Immature natural killer cell (primary cell): ENCODE results near the gene FBXO2. TPM values are rescaled to one million over a fixed set of nuclear protein-coding genes. Genes with fewer than 3 reads are reported as not detected.
"Not testable (repeated sequence)": the region's sequence is repeated elsewhere in the genome, so short reads cannot be mapped to it uniquely, and the experiment has no call there.

Experiments used
- DNase-seq, 3 donors: peaks; one replicate each; pipeline ENCODE4 v3.0.0; 2022; ENCODE audit warnings: mixed read lengths in 1 of 3
- H3K27ac Mint-ChIP-seq, 6 donors: one replicate each; pipeline ENCODE4 v1.8.0; 2020; ENCODE audit warnings: mixed read lengths in 6 of 6, mild to moderate bottlenecking in 5 of 6, inconsistent platforms in 4 of 6, moderate library complexity in 3 of 6
- H3K27me3 Mint-ChIP-seq, 3 donors: one replicate each; pipeline ENCODE4 v1.8.0; 2020 to 2021; ENCODE audit warnings: low read depth in 3 of 3, mild to moderate bottlenecking in 3 of 3, mixed read lengths in 3 of 3, moderate library complexity in 3 of 3, inconsistent platforms in 1 of 3
- H3K36me3 Mint-ChIP-seq, 3 donors: one replicate each; pipeline ENCODE4 v1.8.0; 2020; ENCODE audit warnings: mixed read lengths in 3 of 3, inconsistent platforms in 2 of 3, mild to moderate bottlenecking in 2 of 3
- H3K4me1 Mint-ChIP-seq, 2 donors: one replicate each; pipeline ENCODE4 v1.8.0; 2020; ENCODE audit warnings: inconsistent platforms in 2 of 2, mild to moderate bottlenecking in 2 of 2, mixed read lengths in 2 of 2, moderate library complexity in 1 of 2
- H3K4me3 Mint-ChIP-seq, 5 donors: one replicate each; pipeline ENCODE4 v1.8.0; 2020; ENCODE audit warnings: mild to moderate bottlenecking in 5 of 5, mixed read lengths in 5 of 5, inconsistent platforms in 3 of 5, moderate library complexity in 3 of 5
- H3K9me3 Mint-ChIP-seq, 6 donors: one replicate each; pipeline ENCODE4 v1.8.0; 2020; ENCODE audit warnings: mild to moderate bottlenecking in 6 of 6, mixed read lengths in 6 of 6, inconsistent platforms in 4 of 6, moderate library complexity in 3 of 6
- polyA plus RNA-seq, 3 donors: library from polyadenylated mRNA; unstranded; fragments of 300-500 nt; fragmentation: Illumina TruSeq; gene quantifications; one replicate each; pipeline ENCODE4 v1.2.3, GENCODE V29; 2021

Gene FBXO2
- polyA plus RNA-seq, 3 donors from 2014 or later = 5.6 to 15.5 (median 14.4) TPM

DNA sequence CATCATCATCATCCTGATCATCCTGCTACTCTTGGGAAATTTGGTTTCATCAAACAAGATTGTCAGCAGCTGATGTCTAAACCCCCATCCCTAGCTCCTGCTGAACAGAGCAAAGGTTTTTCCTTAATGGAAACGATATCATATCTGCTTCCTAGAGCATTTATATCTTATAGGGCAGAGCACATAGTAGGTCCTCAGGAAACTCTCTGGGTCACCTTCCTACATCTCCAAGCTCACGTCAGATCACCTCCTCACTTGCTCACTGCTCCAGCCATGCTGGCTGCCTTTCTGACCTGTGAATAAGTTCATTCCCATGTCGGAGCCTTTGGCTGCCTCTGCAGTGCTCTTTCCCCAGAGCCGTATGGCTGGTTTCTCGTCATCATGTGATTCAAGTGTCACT, 10.4 kb downstream of the FBXO2 start:
- no peak overlapping the region for H3K4me3 Mint-ChIP-seq
- no peak overlapping the region for H3K27ac Mint-ChIP-seq
- H3K36me3 Mint-ChIP-seq = no peaks in the 10 kb centered on the region
- peaks cover 2 to 4% (median 2%) of the 10 kb centered on the region in 3 donors for H3K27me3 Mint-ChIP-seq
- no peaks in the 10 kb centered on the region for H3K9me3 Mint-ChIP-seq
- no peak for DNase-seq
- H3K4me1 Mint-ChIP-seq = peaks cover 0 to 2% of the 10 kb centered on the region in 2 donors

DNA sequence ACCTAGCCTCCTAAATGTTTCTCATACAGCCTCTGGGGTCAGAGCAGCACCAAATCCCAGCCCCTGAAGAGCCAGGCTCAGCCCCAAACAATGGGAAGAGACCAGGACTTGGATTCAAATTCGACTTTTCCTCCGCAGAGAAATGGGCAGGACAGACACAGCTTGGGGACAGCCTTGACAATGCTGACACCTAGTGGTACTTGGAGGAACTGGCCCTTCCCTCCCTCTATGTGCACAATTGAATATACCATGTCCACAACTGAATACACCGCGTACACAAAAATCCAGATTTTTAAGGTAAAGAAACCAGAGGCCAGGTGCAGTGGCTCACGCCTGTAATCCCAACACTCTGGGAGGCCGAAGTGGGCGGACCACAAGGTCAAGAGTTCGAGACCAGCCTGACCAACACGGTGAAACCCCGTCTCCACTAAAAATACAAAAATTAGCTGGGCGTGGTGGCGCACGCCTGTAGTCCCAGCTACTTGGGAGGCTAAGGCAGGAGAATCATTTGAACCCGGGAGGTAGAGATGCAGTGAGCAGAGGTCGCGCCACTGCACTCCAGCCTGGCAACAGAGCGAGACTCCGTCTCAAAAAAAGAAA, 11.7 kb downstream of the FBXO2 start:
- H3K4me1 Mint-ChIP-seq, H3K4me3 Mint-ChIP-seq, H3K36me3 Mint-ChIP-seq, H3K27me3 Mint-ChIP-seq, H3K9me3 Mint-ChIP-seq: not testable (repeated sequence)
- H3K27ac Mint-ChIP-seq = peak overlapping the region in 1 of 6 donors; percentile 12
- DNase-seq = peak; percentile 61 to 70 (median 62)

DNA sequence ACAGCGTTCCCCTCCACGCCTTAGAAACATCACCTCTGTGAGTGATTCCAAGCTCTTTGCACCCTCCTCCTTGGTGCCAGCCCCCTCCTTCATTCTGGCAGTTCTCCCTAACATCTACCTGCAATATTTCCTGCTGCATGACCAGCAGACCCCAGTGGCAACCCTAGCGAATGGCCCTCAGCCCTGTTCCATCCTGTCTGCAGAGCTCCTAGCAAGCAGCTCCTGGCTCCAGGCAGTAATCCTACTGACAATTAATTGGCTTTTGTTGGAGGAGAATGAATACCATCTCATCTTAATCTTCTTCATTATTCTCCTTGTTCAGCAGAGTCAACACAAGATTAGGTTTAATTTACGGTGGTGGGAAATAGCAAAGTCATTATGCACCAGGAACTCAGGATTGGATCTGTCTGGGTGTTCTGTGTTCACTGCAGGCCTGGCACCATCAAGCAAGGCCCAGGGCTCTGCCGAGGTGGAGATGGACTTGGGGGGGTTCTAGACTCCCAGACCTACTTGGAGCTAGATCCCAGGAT, 12.4 kb downstream of the FBXO2 start:
- H3K4me1 Mint-ChIP-seq = no peaks in the 10 kb centered on the region
- H3K27ac Mint-ChIP-seq = no peak overlapping the region
- no peaks in the 10 kb centered on the region for H3K36me3 Mint-ChIP-seq
- peaks cover 0 to 2% (median 0%) of the 10 kb centered on the region in 6 donors for H3K9me3 Mint-ChIP-seq
- H3K27me3 Mint-ChIP-seq = peaks cover 2 to 4% (median 2%) of the 10 kb centered on the region in 3 donors
- no peak overlapping the region for H3K4me3 Mint-ChIP-seq
- DNase-seq = no peak

DNA sequence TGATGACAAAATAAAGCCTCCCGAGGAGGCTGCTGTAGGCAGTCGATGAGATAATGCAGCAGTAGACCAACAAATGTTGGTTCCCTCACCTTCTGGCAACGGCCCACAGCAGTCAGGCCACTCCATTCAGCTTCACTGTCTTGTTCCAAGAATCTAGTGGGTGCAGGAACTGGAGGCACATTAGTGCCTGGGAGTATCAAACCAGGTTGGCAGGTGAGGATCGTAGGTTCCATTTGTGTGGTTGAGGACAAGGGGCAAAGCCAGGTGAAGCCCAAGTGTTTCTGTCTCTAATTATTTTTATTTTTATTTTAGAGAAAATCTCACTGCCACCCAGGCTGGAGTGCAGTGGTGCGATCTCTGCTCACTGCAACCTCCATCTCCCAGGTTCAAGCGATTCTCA, 13.3 kb downstream of the FBXO2 start:
- no peak overlapping the region for H3K4me3 Mint-ChIP-seq
- peaks cover 0 to 2% (median 0%) of the 10 kb centered on the region in 6 donors for H3K9me3 Mint-ChIP-seq
- H3K36me3 Mint-ChIP-seq = no peaks in the 10 kb centered on the region
- no peaks in the 10 kb centered on the region for H3K4me1 Mint-ChIP-seq
- no peak overlapping the region for H3K27ac Mint-ChIP-seq
- peaks cover 0 to 4% (median 2%) of the 10 kb centered on the region in 3 donors for H3K27me3 Mint-ChIP-seq
- no peak for DNase-seq

DNA sequence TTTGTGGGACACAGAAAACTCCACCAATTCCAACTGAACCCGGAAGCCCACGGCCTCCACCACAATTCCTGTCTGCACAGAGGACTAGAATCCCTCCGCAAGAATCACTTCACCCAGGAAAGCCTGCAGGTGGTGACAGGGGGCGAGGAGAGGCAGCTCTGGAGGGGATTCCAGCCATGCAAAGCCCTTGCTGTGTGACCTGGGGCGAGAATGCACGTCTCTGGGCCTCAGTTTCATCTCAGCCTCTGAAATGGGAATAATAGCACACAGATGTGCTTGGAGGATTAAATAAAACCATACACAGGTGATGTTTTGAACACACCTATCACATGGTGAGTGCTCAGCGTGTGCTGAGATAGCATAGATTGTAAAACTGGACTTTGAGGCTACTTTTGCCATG, 14.1 kb downstream of the FBXO2 start:
- H3K27me3 Mint-ChIP-seq = peaks cover 0 to 4% (median 2%) of the 10 kb centered on the region in 3 donors
- H3K27ac Mint-ChIP-seq = no peak overlapping the region
- H3K9me3 Mint-ChIP-seq = peaks cover 0 to 2% (median 0%) of the 10 kb centered on the region in 6 donors
- no peaks in the 10 kb centered on the region for H3K36me3 Mint-ChIP-seq
- no peak overlapping the region for H3K4me3 Mint-ChIP-seq
- no peaks in the 10 kb centered on the region for H3K4me1 Mint-ChIP-seq
- DNase-seq = no peak

DNA sequence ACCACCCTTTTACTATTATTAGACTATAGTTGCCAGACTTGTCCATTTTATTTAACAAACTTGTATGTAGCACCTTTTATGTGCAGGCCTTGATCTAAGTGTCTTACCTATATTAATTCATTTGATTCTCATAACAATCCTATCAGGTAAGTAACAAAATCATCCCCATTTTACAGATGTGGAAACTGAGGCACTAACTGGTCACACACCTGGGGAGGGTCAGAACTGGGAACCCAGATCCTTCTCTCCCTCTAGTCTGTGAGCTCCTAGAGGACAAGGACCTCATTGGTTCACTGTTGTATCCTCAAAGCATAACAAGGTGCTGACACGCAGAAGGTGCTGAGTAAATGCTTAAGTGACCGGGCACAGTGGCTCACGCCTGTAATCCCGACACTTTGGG, 14.9 kb downstream of the FBXO2 start:
- DNase-seq = no peak
- Mint-ChIP-seq H3K36me3 (no peaks in the 10 kb centered on the region), H3K9me3 (peaks cover 0 to 2% (median 0%) of the 10 kb centered on the region in 6 donors), H3K4me3 (no peak overlapping the region), H3K27ac (no peak overlapping the region), H3K4me1 (no peaks in the 10 kb centered on the region), H3K27me3 (peaks cover 0 to 4% (median 4%) of the 10 kb centered on the region in 3 donors)

DNA sequence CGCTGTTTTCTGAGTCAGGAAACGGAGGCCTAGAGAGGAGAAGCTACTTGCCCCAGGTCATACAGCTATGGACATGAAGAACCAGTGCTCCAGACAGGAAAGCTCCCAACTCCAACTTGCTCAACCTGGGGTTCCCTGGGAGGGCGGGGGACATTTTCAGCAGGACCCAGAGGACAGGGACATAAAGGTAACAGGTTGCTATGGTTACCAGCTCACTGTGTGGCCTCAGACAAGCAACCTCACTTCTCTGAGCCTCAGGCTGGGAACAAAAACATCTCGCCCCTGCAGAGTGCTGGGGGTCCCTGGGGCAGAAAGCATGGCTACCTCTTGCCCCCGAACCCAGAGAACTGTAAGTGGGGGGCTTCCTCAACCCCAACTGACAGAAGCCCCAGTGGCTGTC, 16.1 kb downstream of the FBXO2 start:
- Mint-ChIP-seq H3K4me3 (no peak overlapping the region), H3K9me3 (peaks cover 0 to 2% (median 0%) of the 10 kb centered on the region in 6 donors), H3K4me1 (no peaks in the 10 kb centered on the region), H3K27me3 (peaks cover 0 to 4% (median 4%) of the 10 kb centered on the region in 3 donors), H3K36me3 (no peaks in the 10 kb centered on the region), H3K27ac (no peak overlapping the region)
- DNase-seq = no peak

DNA sequence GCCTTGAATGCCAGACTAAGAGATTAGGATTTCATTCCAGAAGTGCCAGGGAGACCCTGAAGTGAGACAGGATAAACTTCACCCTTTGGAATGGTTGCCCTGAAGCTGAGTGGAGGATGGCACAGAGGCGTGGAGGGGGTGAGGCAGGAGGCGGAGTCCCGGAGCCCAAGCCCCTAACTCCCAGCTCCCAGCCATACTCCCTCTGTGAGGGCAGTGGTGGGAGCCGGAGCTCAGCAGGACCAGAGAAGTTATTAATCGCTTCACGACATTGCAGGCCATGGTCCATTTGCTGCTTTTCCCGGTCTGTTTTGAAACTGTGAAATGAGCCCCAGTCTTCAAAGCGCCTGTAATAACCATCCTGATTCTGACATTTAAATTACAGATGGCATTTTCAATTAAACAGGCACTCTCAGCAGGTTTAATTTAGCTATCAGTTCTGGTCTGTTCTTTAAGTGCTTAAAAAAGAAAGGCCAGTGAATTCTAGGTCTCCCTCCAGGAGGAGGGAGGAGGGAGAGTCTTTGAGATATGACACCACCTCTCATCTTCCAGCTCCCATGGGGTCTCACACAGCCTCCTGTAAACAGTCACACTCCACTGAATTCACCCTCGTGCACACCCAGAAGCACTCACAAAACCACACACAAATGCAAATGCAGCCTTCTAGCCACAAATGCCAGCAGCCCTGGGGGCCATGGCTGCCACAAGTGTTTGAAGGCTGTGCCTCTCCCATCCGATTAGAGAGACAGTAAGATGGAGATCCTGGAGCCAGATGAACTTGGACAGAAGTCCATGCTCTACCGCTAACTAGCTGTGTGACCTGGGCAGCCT, 19.6 kb downstream of the FBXO2 start:
- Mint-ChIP-seq H3K27me3 (peaks cover 0 to 6% (median 3%) of the 10 kb centered on the region in 3 donors), H3K9me3 (peaks cover 0 to 2% (median 0%) of the 10 kb centered on the region in 6 donors), H3K4me3 (no peak overlapping the region), H3K27ac (no peak overlapping the region), H3K4me1 (no peaks in the 10 kb centered on the region), H3K36me3 (no peaks in the 10 kb centered on the region)
- DNase-seq = no peak

DNA sequence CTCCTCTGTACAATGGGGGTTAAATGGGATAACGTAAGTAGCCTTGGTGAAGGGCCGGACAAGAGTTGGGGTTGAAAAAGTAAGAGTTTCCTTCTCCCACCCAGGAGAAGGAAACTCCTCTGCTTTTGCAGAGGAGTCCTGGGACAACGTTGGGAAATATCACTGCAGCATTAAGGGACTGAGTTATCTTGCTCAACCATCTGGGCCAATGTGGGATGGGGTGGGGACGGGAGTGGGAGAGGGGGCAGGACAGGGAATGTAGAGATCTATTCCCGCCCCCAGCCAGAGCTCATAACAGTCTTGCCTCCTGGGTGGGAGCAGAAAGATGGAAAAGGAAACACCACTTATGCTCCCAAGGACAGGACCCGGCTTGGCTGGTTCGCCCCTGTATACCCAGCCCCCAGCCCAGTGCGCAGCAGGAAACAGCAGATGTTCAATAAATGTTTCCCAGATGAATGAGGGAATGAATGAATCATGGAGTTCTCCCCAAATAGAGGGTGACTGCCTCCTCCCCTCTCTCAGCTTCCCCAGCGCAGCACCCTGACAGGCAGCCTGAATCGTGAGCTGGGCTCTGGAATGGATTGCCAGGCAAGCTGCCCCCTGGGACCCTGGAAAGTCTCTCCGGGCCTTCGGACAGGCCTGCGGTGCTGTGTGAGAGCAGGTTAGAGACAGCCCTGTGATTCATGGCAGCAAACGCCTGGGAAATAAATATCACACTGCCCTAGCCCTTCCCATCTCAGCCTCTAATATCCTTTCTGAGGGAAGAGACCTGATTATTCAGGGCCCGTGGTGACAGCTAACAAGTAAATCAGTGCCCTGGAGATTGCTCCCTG, 24.8 kb downstream of the FBXO2 start:
- Mint-ChIP-seq H3K36me3 (no peaks in the 10 kb centered on the region), H3K4me3 (no peak overlapping the region), H3K9me3 (no peaks in the 10 kb centered on the region), H3K4me1 (no peaks in the 10 kb centered on the region), H3K27ac (no peak overlapping the region), H3K27me3 (peaks cover 0 to 13% (median 5%) of the 10 kb centered on the region in 3 donors)
- DNase-seq = no peak

DNA sequence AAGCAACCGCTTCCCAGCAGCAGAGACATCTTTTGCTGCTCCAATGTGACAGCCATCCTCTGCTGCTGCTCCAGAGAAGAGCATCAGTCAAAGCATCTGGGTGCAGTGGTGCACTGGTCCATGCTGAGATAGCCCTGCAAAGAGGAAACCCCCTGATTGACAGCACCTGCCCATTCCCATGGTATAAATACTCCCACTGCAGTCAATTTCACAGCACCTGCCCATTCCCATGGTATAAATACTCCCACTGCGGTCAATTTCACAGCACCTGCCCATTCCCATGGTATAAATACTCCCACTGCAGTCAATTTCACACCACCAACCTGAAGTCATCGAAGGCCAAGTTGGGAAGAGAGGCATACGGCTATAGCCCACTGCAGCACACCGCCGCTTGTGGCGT, 25.5 kb downstream of the FBXO2 start:
- no peak for DNase-seq
- Mint-ChIP-seq H3K36me3 (no peaks in the 10 kb centered on the region), H3K27me3 (peaks cover 0 to 13% (median 5%) of the 10 kb centered on the region in 3 donors), H3K27ac (no peak overlapping the region), H3K9me3 (no peaks in the 10 kb centered on the region), H3K4me3 (no peak overlapping the region), H3K4me1 (no peaks in the 10 kb centered on the region)

DNA sequence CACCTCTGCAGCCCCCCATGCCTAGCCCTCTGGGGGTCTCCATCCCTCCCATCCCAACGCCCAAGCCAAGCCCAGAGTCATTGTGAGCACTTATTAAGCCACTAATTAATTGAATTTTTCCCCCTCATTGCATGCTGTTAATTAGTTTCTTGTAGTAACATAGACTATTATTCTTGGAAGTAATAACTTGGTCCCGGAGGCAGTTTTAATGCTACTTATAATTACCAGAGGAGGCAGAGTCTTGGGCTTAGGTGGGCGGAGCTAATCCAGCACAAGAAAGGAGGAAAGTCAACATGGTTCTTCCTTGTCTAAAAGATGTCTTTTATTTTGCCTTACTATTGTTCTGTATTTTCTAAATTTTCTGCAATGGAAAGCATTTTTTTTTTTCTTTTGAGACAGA, 27.7 kb downstream of the FBXO2 start:
- DNase-seq = no peak
- H3K36me3 Mint-ChIP-seq = no peaks in the 10 kb centered on the region
- peaks cover 5 to 13% (median 6%) of the 10 kb centered on the region in 3 donors for H3K27me3 Mint-ChIP-seq
- H3K9me3 Mint-ChIP-seq = no peaks in the 10 kb centered on the region
- no peak overlapping the region for H3K4me3 Mint-ChIP-seq
- H3K4me1 Mint-ChIP-seq = no peaks in the 10 kb centered on the region
- H3K27ac Mint-ChIP-seq = no peak overlapping the region

DNA sequence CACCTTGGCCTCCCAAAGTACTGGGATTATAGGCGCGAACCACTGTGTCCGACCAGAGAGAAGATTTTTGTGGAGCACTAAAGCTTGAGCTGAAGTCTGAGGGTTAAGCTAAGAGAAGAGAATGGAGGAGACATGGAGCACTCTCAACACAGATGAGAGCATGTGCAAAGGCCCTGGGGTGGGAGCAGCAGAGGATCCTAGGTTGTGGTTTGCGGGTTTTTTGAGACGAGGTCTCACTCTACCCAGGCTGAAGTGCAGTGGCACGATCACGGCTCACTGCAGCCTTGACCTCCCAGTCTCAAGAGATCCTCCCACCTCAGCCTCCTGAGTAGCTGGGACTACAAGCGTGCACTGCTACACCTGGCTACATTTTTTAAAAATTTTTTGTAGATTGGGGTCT, 30.5 kb downstream of the FBXO2 start:
- Mint-ChIP-seq H3K27ac (no peak overlapping the region), H3K4me1 (no peaks in the 10 kb centered on the region), H3K4me3 (no peak overlapping the region), H3K9me3 (no peaks in the 10 kb centered on the region), H3K36me3 (no peaks in the 10 kb centered on the region), H3K27me3 (peaks cover 5 to 14% (median 6%) of the 10 kb centered on the region in 3 donors)
- DNase-seq = no peak

DNA sequence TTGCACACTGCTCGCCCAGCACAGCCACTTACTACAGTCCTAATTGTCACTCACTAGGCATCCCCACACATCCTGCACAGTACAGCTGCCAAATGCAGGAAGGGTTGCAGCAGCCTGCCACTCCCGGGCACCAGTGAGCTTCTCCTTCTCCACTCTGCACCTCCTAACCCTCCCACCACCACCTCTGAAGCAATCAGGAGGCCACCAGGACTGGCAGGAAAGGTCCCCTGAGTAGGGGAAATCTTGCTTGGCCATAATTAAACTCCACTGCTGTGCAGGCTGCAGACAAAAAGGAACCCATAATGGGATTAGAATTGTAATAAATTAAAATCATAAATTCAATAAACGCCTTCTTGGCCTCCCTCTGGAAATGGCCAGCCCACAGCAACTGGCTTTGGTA, 31.8 kb downstream of the FBXO2 start:
- H3K36me3 Mint-ChIP-seq = no peaks in the 10 kb centered on the region
- H3K27ac Mint-ChIP-seq = no peak overlapping the region
- no peak for DNase-seq
- no peaks in the 10 kb centered on the region for H3K4me1 Mint-ChIP-seq
- H3K27me3 Mint-ChIP-seq = peaks cover 5 to 11% (median 6%) of the 10 kb centered on the region in 3 donors
- H3K4me3 Mint-ChIP-seq = no peak overlapping the region
- H3K9me3 Mint-ChIP-seq = no peaks in the 10 kb centered on the region

DNA sequence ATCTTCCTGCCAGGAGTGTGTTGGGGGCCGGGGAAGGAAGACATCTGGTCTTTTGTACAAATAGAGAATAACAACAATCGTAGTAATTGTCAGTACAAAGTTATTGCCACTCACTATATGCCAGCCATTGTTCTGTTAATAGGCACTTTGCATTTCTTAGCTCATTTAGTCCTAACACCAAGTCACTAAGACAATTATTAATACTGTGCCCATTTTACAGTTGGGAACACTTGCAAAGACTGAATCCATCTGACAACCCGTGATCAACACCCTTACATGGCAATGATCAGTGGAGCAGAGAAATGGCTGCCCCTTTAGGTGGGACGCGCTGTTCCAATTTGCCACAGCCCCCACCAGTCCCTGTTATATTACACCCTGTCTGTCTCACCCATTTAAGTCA, 33.3 kb downstream of the FBXO2 start:
- H3K36me3 Mint-ChIP-seq = no peaks in the 10 kb centered on the region
- DNase-seq = no peak
- no peaks in the 10 kb centered on the region for H3K4me1 Mint-ChIP-seq
- H3K27ac Mint-ChIP-seq = no peak overlapping the region
- no peak overlapping the region for H3K4me3 Mint-ChIP-seq
- peaks cover 3 to 11% (median 8%) of the 10 kb centered on the region in 3 donors for H3K27me3 Mint-ChIP-seq
- H3K9me3 Mint-ChIP-seq = no peaks in the 10 kb centered on the region
